ENCODE results near the gene BAK1. TPM values are rescaled to one million over a fixed set of nuclear protein-coding genes. Genes with fewer than 3 reads are reported as not detected.

BAK1 gene
- polyA plus RNA-seq, 1 donor (not counting 4 experiments of a cell fraction or from before 2014, with no cell fraction given) = 61.1 TPM

DNA sequence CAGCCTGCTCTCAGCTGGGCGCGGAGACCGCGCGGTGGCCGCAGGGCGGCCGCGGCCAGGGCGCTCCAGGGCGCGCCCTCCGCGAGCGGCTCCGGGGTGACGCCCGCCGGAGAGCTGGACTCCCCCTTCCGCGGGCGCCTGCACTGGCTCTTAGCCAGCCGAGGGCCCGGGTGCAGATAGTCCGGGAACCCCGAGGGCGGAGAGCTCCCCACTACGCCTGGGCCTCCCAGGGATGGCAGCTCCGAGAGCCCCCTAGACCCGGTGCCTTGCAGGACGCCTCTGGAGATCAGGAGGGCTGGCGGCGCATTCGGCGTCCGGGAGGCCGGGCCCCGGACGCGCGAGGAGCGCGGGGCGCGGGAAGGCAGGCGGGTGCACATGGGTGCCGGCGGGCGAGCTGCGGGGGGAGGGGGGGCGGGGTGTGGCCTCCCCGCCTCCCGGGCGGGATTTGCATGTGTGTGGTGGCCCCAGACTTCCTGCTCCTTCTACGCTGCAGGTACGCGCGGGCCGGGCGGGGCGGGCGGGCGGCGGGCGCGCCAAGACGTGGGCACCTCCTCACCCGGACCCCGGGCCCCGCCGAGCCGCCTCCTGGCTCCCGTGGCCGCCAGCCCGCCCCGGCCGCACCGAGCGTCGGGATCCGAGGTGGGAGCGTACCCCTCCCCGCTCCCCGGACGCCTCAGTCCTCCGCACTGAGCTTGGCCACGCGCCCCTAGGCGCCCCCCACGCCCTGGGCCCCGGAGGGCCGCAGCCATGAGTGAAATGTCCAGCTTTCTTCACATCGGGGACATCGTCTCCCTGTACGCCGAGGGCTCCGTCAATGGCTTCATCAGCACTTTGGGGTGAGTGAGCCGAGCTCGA, 41.0 kb upstream of the BAK1 start, which contains the start of gene ITPR3:
TSS of gene ITPR3 (plus strand) at position 467 of the 855 bp plus-strand sequence. CDS start at position 748, 281 bp downstream.
- H3K27ac ChIP-seq (ENCODE audit: control insufficient read depth, insufficient read depth, low read length) = peak within 1 kb of the TSS; percentile 83

DNA sequence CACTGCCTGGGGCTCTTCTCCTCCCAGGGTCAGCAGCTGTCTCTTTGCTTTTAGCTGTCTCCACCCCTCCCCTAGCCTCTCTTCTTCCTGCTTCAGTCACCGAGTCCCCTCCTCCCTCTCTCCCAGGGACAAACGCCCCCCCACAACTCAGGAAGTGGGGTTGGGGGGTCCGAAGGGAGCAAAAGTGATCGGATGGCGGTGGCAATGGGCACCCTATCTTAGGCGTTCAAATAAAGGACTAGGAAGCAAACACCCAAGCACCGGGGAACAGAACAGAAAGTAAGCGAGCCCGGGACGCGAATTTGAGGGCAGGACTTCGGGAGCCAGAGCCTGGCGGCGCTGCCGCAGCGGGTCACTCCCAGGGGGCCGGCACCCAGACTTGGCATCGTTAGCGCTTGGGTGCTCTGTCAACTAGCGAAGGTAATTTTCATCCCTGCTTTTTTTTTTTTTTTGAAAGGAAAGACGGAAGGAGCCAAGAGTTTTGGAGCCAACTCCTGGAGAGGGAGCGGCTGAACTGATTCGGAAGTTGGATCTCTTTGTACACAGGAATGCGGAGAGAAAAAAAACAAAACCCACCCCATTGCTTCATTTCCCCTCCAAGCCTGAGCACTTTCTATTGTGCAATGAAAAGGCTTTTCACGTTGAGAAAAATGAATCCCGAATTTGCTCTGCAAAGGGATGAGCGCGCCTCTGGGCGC, 40.2 kb upstream of the BAK1 start:
- peak overlapping the region; percentile 93 for H3K4me2 ChIP-seq (ENCODE audit: control insufficient read depth, extremely low read depth, insufficient read depth, low read depth, low read length)
- peaks cover 10 to 17% of the 10 kb centered on the region in 2 experiments for H3K36me3 ChIP-seq (ENCODE audit: control insufficient read depth in 2 of 2, extremely low read depth in 1 of 2, insufficient read depth in 2 of 2, low read length in 2 of 2)
- peaks cover 8% of the 10 kb centered on the region for H4K20me1 ChIP-seq (ENCODE audit: control insufficient read depth, extremely low read depth, insufficient read depth, low read length)
- H3K9me1 ChIP-seq (ENCODE audit: control insufficient read depth, extremely low read depth, insufficient read depth, low read length) = no peaks in the 10 kb centered on the region
- FAIRE-seq = no peak
- peak overlapping the region; percentile 92 for H3K9ac ChIP-seq (ENCODE audit: control insufficient read depth, extremely low read depth, insufficient read depth, low read length)
- H3K27ac ChIP-seq (ENCODE audit: control insufficient read depth, insufficient read depth, low read length) = peak overlapping the region; percentile 83
- no peaks in the 10 kb centered on the region for H3K27me3 ChIP-seq (ENCODE audit: control insufficient read depth, extremely low read depth, insufficient read depth, low read length)
- H3K4me3 ChIP-seq (ENCODE audit: control insufficient read depth in 2 of 3, extremely low read depth in 1 of 3, insufficient read depth in 2 of 3, low read depth in 1 of 3, low read length in 3 of 3) = peak overlapping the region; percentile 72 to 96 (median 75)
- dilution Hi-C loops (cut with MboI; ENCODE audit: extremely low pct_ligation_motif_present, low sequenced_read_pairs) = no loop called here
- DNase-seq (ENCODE audit: low read depth, low spot score) = no peak
- peaks cover 38% of the 10 kb centered on the region for H3K4me1 ChIP-seq (ENCODE audit: control insufficient read depth, extremely low read depth, insufficient read depth, low read length)
- no peaks in the 10 kb centered on the region for H3K9me3 ChIP-seq (ENCODE audit: control insufficient read depth, low read depth, low read length)
- TF ChIP-seq, protein P1, sequence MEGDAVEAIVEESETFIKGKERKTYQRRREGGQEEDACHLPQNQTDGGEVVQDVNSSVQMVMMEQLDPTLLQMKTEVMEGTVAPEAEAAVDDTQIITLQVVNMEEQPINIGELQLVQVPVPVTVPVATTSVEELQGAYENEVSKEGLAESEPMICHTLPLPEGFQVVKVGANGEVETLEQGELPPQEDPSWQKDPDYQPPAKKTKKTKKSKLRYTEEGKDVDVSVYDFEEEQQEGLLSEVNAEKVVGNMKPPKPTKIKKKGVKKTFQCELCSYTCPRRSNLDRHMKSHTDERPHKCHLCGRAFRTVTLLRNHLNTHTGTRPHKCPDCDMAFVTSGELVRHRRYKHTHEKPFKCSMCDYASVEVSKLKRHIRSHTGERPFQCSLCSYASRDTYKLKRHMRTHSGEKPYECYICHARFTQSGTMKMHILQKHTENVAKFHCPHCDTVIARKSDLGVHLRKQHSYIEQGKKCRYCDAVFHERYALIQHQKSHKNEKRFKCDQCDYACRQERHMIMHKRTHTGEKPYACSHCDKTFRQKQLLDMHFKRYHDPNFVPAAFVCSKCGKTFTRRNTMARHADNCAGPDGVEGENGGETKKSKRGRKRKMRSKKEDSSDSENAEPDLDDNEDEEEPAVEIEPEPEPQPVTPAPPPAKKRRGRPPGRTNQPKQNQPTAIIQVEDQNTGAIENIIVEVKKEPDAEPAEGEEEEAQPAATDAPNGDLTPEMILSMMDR (optimal IDR thresholded peaks at IDR 0.05 in 1 of 3, IDR thresholded peaks at IDR 0.05 in 1 of 3, conservative IDR thresholded peaks at IDR 0.05 in 1 of 3; ENCODE audit: extremely low read depth in 1 of 3, insufficient read depth in 2 of 3, low read length in 3 of 3) = no peak
- TF ChIP-seq EZH2 (IDR thresholded peaks at IDR 0.05; ENCODE audit: low read length) = no peak
- peaks cover 39% of the 10 kb centered on the region for H3K79me2 ChIP-seq (ENCODE audit: control insufficient read depth, insufficient read depth, low read length)
- peak overlapping the region; percentile 72 for H2AFZ ChIP-seq (ENCODE audit: control insufficient read depth, low read length)

More for the DNA sequence above, 41.0 kb upstream of the BAK1 start, which contains the start of gene ITPR3:
- dilution Hi-C loops (cut with MboI; ENCODE audit: extremely low pct_ligation_motif_present, low sequenced_read_pairs) = no loop called here
- peaks cover 47% of the 10 kb centered on the region for H3K79me2 ChIP-seq (ENCODE audit: control insufficient read depth, insufficient read depth, low read length)
- peaks cover 38% of the 10 kb centered on the region for H3K4me1 ChIP-seq (ENCODE audit: control insufficient read depth, extremely low read depth, insufficient read depth, low read length)
- no peaks in the 10 kb centered on the region for H3K9me3 ChIP-seq (ENCODE audit: control insufficient read depth, low read depth, low read length)
- peaks cover 11 to 22% of the 10 kb centered on the region in 2 experiments for H3K36me3 ChIP-seq (ENCODE audit: control insufficient read depth in 2 of 2, extremely low read depth in 1 of 2, insufficient read depth in 2 of 2, low read length in 2 of 2)
- H4K20me1 ChIP-seq (ENCODE audit: control insufficient read depth, extremely low read depth, insufficient read depth, low read length) = peaks cover 8% of the 10 kb centered on the region
- DNase-seq (ENCODE audit: low read depth, low spot score) (no peak), FAIRE-seq (no peak)
- H3K9me1 ChIP-seq (ENCODE audit: control insufficient read depth, extremely low read depth, insufficient read depth, low read length) = no peaks in the 10 kb centered on the region
- H3K9ac ChIP-seq (ENCODE audit: control insufficient read depth, extremely low read depth, insufficient read depth, low read length) = peak within 1 kb of the TSS; percentile 92
- peak within 1 kb of the TSS; percentile 75 to 96 (median 90) for H3K4me3 ChIP-seq (ENCODE audit: control insufficient read depth in 2 of 3, extremely low read depth in 1 of 3, insufficient read depth in 2 of 3, low read depth in 1 of 3, low read length in 3 of 3)
- H3K4me2 ChIP-seq (ENCODE audit: control insufficient read depth, extremely low read depth, insufficient read depth, low read depth, low read length) = peak within 1 kb of the TSS; percentile 98
- TF ChIP-seq, protein P1 (optimal IDR thresholded peaks at IDR 0.05 in 1 of 3, IDR thresholded peaks at IDR 0.05 in 1 of 3, conservative IDR thresholded peaks at IDR 0.05 in 1 of 3; ENCODE audit: extremely low read depth in 1 of 3, insufficient read depth in 2 of 3, low read length in 3 of 3) = no peak
- no peak for TF ChIP-seq EZH2 (IDR thresholded peaks at IDR 0.05; ENCODE audit: low read length)
- peak within 1 kb of the TSS; percentile 72 for H2AFZ ChIP-seq (ENCODE audit: control insufficient read depth, low read length)
- no peaks in the 10 kb centered on the region for H3K27me3 ChIP-seq (ENCODE audit: control insufficient read depth, extremely low read depth, insufficient read depth, low read length)

Measured in keratinocyte (primary cell).